Right ventricle myocardium superior (tissue), 1 donor: ENCODE results near the gene LCN6. TPM values are rescaled to one million over a fixed set of nuclear protein-coding genes. Genes with fewer than 3 reads are reported as not detected.

ENCODE experiments used
- ATAC-seq: fragments of 200-7000 bp; cut with Tn5 transposase; one replicate; pipeline ENCODE4 v1.9.1; 2020; ENCODE audit warnings: mild to moderate bottlenecking; ENCODE audit not compliant: poor library complexity
- DNase-seq: peaks from one replicate; pipeline ENCODE4 v3.0.0-alpha.2; 2020
- intact Hi-C: fragments of 100-400 bp; cut with DNase I; formaldehyde crosslinking; loops from one replicate; pipeline ENCODE4 v1.11.2; 2022
- total RNA-seq: library from RNA; stranded (reverse); fragmentation: NEBNext Ultra II Directional; extraction: Animal tissue kit (Norgen Biotek cat#: 25700); gene quantifications from one replicate; pipeline ENCODE4 v1.2.1, GENCODE V29; 2021
- donor health status: DM: no; HTN: yes; CAD: no; lungs with severe emphysema.

LCN6 gene
- total RNA-seq, 1 donor from 2014 or later: 13.0 TPM

DNA sequence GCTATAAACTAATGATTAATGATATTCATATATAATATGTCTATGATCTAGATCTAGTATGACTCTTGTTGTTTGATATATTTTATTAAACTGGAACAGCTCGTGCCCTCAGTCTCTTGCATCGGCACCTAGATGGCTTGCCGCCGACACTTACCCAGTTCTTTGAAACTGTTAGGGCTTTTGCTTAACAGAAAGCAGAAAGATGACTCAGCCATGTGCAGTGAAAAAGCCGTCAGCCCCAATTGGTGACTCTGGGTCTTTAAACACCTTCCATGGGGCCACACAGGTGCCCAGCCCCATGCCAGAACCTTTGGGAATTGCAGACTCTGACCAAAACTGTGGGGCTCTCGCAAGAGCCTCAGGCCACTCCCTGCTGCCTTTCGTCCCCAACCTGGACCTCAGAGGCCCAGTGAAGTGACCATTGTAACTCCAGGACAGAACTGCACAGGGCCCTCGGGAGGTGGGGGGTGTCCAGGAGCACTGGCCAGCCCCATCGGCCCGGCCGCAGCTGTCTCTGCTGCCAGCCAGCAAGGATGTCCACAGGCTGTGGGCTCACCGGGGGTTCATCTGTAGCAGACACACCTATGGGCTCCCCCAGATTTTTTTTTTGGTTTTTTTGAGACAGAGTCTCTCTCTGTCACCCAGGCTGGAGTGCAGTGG, 13.4 kb downstream of the LCN6 start:
- DNase-seq: no peak
- ATAC-seq: no peak
- intact Hi-C loops: no loop called here

DNA sequence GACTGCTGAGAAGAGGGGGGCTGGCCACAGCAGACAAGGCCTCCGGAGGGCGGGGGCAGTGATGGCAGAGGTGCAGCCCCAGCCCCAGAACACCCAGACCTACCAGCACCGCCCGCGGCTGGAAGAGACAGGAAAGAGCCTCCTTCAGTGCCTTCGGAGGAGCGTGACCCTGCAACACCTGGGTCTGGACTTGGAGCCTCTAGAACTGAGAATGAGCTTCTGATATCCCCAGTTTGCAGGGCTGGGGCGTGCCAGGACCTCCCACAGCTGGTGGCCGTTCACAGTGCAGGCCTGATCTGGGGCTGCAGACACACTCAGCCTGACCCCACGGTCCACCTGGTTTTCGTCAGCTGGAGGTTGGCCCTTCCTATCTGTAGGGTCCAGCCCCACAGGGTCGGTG, 14.7 kb downstream of the LCN6 start:
- ATAC-seq (no peak), DNase-seq (no peak)
- intact Hi-C loops: no loop called here

DNA sequence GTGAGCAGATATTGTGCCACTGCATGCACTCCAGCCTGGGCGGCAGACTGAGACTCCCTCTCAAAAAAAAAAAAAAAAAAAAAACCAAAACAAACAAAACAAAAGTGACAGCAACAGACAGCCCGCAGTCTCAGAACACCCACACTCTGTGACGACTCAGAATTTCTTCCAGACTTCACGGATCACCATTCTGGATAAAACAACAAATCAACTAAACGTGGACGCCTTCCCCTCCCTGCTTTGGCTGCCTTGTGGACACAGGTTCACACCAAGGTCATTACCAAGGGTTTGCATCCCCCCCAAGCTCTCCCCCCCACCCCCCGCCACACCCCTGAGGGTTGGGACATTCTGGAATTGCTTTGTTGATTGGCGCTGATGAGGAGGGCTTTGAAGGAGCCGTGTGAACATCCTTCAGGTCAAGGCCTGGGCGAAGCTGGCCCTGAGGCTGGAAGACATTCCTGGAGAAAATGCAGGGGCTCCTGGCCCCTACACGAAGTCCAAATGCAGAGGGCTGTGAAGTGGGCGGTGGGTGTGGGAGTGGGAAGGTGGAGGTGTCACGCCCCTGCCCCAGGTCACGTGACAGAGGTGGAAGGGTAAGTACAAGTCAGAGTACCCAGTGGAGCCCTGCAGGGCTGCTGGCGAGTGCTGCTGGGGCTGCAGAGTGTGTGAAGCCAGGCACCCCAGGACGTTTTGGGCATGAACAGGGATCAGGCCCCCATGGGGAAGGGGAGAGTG, 15.7 kb downstream of the LCN6 start:
- ATAC-seq (no peak), DNase-seq (no peak)
- intact Hi-C loops: no loop called here

GRCh38 chr9:136729926-136730325, 18.4 kb downstream of the LCN6 start:
- ATAC-seq (no peak), DNase-seq (no peak)
- intact Hi-C loops: loop anchor here (5.0 kb wide), 1 partner anchor 43 kb away; the partner anchor contains the start of gene AGPAT2

DNA sequence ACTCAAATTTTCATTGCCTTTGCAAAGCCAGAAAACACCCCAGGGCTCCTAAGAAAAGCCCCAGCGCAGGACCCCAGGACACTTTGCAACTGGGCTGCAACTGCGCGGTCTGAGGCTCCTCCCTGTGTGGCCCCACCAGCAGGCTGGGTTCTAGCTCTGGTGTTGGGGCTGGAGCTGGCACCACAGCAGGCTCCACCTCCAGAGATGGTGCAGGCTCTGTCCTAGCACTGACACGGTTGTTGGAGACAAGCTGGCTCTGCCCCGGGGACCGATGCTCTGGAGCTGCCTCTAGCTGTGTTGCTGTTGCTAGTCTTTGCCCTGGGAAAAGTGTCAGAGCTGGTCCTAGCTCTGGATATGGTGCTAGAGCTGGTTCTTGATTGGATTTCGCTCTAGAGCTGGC, 19.2 kb downstream of the LCN6 start:
- no peak for ATAC-seq
- intact Hi-C loops: loop anchor here (5.0 kb wide), 1 partner anchor 42 kb away; the partner anchor contains the start of gene AGPAT2
- DNase-seq: no peak

DNA sequence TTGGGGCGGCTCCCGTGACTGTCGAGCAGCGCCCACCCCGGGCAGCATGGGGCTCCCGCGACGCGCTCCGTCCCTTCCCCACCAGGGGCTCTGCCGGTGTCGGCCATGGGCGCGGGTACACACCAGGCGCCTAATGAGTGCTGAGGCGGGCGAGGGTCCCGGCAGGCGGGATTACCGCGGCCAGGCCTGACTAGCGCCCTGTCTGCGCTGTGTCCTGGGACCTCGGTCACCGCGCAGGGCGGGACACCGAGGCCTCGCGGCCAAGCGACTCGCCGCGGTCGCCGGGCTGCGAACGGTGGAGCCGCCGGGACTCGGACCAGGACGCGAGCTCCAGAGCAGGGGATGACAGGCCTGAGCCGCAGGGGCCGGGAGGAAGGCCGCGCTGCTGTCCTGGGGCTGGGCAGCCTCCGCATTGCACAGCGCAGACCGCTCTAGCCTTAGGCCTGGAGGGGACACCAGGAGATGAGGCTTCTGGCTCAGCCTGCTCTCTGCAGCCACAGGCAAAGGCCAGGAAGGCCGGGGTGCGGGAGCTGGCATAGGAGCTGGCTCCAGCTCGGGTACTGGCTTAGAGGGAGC, 19.7 kb downstream of the LCN6 start:
- DNase-seq: no peak
- peak; percentile 54 for ATAC-seq
- intact Hi-C loops: loop anchor here (5.0 kb wide), 1 partner anchor 41 kb away; the partner anchor contains the start of gene AGPAT2

DNA sequence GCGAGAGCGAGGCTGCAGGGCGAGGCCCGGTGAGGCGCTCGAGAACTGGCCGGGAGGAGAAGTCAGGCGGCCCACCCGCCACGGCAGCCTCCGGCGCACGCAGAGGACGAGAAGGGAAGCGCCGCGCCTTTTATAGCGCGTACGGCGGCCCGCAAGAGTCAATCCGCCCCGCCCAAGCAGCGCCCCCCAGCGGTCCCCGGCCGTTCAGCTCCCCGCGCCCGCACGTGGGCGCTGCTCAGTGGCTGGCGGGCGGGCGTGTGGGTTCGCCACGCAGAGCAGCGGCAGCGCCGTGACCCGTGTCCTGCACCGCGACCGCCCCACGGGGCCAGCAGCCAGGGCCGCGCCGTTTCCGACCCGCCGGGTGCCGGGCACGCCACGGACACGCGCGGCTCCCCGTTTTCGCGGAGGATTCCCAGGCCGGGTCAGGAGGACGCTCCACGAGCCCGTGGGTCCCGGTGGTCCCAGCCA, 20.2 kb downstream of the LCN6 start:
- ATAC-seq: peak; percentile 88
- peak; percentile 95 for DNase-seq
- intact Hi-C loops: loop anchor here (5.0 kb wide), 1 partner anchor 41 kb away; the partner anchor contains the start of gene AGPAT2

DNA sequence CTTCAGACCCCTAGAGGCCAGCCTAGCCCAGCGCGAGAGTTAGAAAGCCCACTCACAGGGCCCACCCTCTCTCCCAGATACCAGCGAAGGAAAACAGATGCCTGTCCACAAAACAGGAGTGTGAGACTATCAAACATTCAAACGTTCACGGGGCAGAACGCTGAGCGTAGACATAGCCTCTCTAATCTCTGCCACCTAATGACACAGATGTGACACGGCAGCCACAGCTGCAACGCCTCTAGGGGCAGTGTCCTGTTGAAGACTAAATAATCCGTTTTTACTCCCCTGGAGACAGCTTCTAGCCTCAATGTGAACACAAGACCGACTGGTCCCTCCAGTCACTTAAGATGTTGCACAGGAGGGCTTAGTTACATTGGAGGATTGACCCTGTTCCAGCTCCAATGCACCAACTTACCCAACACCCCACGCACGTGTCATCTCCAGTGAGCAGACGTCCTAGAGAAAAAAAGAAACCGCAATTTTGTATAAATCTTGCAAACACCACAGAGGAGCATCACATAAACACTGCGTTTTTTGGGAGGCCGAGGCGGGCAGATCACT, 21.6 kb downstream of the LCN6 start:
- ATAC-seq (no peak), DNase-seq (no peak)
- intact Hi-C loops: loop anchor here (5.0 kb wide), 1 partner anchor 39 kb away; the partner anchor contains the start of gene AGPAT2

- DNase-seq (no peak), ATAC-seq (no peak)
- intact Hi-C loops: loop anchor here (5.0 kb wide), 1 partner anchor 39 kb away; the partner anchor contains the start of gene AGPAT2
Observed at GRCh38 chr9:136726118-136726517, 22.2 kb downstream of the LCN6 start.

DNA sequence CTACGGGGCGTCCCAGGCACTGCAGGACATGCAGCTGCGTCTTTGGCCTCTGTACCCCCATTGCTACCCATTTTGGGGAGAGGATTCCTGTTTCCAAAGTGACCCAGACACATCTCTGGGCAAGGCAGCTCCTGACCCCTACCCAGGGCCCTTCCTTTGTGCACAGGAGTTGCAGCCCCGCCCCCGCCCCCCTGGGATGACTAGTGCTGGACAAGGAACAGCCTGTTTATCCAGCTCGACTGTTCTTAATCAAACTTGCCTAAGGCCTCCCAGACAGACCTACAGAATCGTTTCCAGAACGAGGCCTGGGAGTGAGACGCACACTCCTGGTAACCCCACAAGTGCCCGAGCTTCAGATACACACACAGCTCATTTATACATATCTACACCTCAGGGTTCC, 22.7 kb downstream of the LCN6 start:
- no peak for ATAC-seq
- no peak for DNase-seq
- intact Hi-C loops: loop anchor here (5.0 kb wide), 1 partner anchor 38 kb away; the partner anchor contains the start of gene AGPAT2

DNA sequence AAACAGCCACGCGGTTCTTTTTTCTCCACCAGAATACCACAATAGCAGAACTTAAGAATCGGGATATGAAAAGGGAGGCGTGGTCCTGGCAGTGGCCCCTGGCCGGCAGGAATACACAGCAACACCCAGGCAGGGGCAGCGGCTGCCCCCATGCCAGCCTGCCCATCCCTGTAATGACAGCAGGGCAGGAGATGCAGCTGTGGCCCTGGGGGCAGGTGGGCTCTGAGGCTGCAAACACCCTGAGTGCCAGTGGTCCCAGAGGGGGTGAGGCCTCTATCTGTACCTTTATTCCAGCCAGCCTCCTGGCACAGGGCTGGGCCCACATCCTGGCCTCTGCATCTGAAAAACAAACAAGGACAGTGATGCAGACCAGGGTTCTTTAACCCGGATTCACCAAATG, 23.6 kb downstream of the LCN6 start:
- no peak for ATAC-seq
- intact Hi-C loops: loop anchor here (5.0 kb wide), 1 partner anchor 37 kb away; the partner anchor contains the start of gene AGPAT2
- DNase-seq: no peak

DNA sequence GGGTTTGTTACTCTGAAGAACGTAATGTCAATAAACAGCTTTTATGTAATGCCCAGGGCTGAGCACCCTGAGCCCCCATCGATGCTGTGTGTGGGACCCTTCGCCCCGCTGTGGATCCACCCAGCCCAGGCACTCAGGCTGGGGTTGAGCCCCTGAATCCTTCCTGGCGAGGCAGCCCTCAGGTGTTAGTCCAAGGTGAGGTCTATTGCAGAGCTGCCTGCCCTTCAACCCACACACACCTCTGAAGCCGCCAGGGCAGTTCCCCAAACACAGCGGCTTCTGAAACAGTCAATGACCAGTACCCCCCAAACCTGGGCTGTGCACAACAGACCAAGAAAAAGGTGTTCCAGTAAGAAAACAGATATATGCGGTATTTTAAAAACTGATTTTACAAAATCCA, 24.3 kb downstream of the LCN6 start:
- ATAC-seq (no peak), DNase-seq (no peak)
- intact Hi-C loops: no loop called here

DNA sequence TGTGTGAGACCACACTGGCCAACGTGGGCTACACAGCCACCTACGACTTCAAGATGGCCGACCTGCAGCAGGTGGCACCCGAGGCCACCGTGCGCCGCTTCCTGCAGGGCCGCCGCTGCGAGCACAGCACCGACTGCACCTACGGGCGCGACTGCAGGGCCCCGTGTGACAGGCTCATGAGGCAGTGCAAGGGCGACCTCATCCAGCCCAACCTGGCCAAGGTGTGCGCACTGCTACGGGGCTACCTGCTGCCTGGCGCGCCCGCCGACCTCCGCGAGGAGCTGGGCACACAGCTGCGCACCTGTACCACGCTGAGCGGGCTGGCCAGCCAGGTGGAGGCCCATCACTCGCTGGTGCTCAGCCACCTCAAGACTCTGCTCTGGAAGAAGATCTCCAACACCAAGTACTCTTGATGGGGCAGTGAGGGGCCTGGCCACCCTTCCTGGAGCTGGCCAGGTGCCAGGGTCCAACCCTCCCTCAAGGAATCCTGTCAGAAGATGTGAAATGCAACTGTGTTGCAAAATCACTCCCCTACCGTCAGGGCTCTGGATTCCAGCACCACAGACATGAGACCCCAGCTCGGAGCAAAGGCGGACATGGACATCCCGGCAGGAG, 24.9 kb downstream of the LCN6 start:
- intact Hi-C loops: no loop called here
- no peak for DNase-seq
- ATAC-seq: no peak

DNA sequence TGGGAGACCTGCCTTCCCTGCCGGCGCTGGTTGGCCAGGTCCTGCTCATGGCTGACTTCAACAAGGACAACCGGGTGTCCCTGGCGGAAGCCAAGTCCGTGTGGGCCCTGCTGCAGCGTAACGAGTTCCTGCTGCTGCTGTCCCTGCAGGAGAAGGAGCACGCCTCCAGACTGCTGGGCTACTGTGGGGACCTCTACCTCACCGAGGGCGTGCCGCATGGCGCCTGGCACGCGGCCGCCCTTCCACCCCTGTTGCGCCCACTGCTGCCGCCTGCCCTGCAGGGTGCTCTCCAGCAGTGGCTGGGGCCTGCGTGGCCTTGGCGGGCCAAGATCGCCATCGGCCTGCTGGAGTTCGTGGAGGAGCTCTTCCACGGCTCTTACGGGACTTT, 25.4 kb downstream of the LCN6 start:
- intact Hi-C loops: no loop called here
- no peak for DNase-seq

GRCh38 chr9:136722093-136722968, 26.0 kb downstream of the LCN6 start:
- intact Hi-C loops: no loop called here
- DNase-seq: no peak
- peak; percentile 3 for ATAC-seq

More for the DNA sequence above, 25.4 kb downstream of the LCN6 start:
- no peak for ATAC-seq

DNA sequence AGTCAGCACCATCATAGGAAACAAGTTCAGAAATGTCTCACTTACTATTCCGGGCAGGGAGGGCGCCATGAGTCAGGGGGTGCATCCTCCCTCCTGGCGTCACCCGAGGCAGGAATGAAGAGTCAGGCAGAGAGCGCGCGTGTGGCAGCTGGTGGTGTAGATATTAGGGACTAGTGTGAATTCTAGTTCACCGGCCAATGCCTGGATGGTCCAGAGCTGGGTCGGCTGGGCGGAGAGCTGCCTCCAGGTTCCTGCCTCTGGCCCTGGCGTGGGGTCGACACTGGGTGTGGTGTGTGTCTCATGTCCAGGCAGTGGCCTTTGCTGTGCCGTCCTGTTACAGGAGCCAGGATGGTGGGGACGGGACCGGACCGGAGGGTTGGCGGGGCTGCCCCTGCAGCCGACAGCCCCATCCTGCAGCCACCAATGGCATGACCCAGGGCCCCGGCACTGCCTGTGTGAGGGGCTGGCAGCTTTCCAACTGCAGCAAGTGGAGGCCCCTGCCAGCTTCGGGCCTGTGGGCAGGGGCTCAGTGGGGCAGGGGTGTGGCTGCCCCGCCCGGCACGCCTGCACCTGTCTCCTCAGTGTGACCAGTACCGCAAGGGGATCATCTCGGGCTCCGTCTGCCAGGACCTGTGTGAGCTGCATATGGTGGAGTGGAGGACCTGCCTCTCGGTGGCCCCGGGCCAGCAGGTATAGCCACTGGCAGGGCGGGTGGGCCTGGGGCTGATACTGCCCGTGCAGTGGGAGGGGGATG, 26.8 kb downstream of the LCN6 start:
- intact Hi-C loops: no loop called here
- DNase-seq: no peak
- peak; percentile 6 for ATAC-seq

- ATAC-seq: peak; percentile 3
- DNase-seq: no peak
- intact Hi-C loops: no loop called here
Observed at GRCh38 chr9:136720898-136721338, 27.4 kb downstream of the LCN6 start.
